Measurements from ENCODE around the gene CFAP43.

CFAP43 gene

GRCh38 chr10:104090611-104091010 is 141.6 kb downstream of the CFAP43 start:
- DNase-seq, result no peak

GRCh38 chr10:104089621-104090020 is 142.5 kb downstream of the CFAP43 start:
- DNase-seq, result no peak

GRCh38 chr10:104088239-104088638 is 143.9 kb downstream of the CFAP43 start:
- DNase-seq, result no peak

GRCh38 chr10:104085801-104086400 is 146.3 kb downstream of the CFAP43 start, which contains the start of gene COL17A1:
COL17A1 (minus strand) TSS chr10:104085880; CDS start chr10:104080673, 5,207 bp downstream.
- DNase-seq, result no peak

- DNase-seq, result no peak
Measured at GRCh38 chr10:104084482-104085142, 147.6 kb downstream of the CFAP43 start.

- no peak for DNase-seq
Measured at GRCh38 chr10:104081998-104082397, 150.2 kb downstream of the CFAP43 start.

GRCh38 chr10:104080762-104081161 is 151.4 kb downstream of the CFAP43 start:
- DNase-seq, result peak; percentile 11 to 42
